ENCODE data around the gene DNM3. TPM values are rescaled to one million over a fixed set of nuclear protein-coding genes. Genes with fewer than 3 reads are reported as not detected.

The DNM3 gene
- total RNA-seq, 6 experiments from 2014 or later, result 0.25 to 0.73 (median 0.39) TPM

DNA sequence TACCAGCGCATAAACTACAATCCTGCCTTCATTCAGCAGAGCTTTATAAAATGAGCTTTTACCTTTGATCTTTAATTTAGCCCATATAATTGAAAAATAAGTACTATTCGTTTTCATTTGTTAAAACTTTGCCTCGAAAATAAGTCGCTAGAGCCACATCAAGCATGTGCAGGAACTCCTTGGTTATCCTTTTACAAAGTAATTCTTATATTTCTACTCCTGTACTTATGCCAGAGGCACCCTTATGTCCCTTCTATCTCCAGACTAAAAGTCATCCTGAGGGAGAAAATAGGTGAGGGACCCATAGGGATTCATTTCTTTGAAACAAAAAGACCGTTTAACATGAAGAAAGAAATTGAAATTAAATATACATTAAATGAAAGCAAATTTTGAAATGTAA, 301.0 kb downstream of the DNM3 start:
- H3K4me3 Mint-ChIP-seq, result peak overlapping the region; percentile 100

GRCh38 chr1:172143384-172144055, 302.2 kb downstream of the DNM3 start:
- Mint-ChIP-seq H3K4me1 (ENCODE audit: low read depth) (peaks cover 74% of the 10 kb centered on the region), H3K9me3 (no peaks in the 10 kb centered on the region), H3K4me3 (peak overlapping the region; percentile 100), H3K36me3 (ENCODE audit: low read depth) (peaks cover 42% of the 10 kb centered on the region), H3K27me3 (ENCODE audit: insufficient read depth) (peaks cover 2% of the 10 kb centered on the region; the same call in 1 of the 2 replicates), H3K27ac (peak overlapping the region; percentile 98)
- DNase-seq, result no peak
- TF ChIP-seq, protein P1, sequence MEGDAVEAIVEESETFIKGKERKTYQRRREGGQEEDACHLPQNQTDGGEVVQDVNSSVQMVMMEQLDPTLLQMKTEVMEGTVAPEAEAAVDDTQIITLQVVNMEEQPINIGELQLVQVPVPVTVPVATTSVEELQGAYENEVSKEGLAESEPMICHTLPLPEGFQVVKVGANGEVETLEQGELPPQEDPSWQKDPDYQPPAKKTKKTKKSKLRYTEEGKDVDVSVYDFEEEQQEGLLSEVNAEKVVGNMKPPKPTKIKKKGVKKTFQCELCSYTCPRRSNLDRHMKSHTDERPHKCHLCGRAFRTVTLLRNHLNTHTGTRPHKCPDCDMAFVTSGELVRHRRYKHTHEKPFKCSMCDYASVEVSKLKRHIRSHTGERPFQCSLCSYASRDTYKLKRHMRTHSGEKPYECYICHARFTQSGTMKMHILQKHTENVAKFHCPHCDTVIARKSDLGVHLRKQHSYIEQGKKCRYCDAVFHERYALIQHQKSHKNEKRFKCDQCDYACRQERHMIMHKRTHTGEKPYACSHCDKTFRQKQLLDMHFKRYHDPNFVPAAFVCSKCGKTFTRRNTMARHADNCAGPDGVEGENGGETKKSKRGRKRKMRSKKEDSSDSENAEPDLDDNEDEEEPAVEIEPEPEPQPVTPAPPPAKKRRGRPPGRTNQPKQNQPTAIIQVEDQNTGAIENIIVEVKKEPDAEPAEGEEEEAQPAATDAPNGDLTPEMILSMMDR (IDR thresholded peaks at IDR 0.05), result no peak

More for the DNA sequence above, 301.0 kb downstream of the DNM3 start:
- no peak for DNase-seq
- H3K27me3 Mint-ChIP-seq (ENCODE audit: insufficient read depth), result peaks cover 2% of the 10 kb centered on the region; the same call in 1 of the 2 replicates
- H3K27ac Mint-ChIP-seq, result peak overlapping the region; percentile 41; the same call in 1 of the 2 replicates
- peaks cover 42% of the 10 kb centered on the region for H3K36me3 Mint-ChIP-seq (ENCODE audit: low read depth)
- TF ChIP-seq, protein P1 (IDR thresholded peaks at IDR 0.05), result no peak
- peaks cover 74% of the 10 kb centered on the region for H3K4me1 Mint-ChIP-seq (ENCODE audit: low read depth)
- no peaks in the 10 kb centered on the region for H3K9me3 Mint-ChIP-seq

DNA sequence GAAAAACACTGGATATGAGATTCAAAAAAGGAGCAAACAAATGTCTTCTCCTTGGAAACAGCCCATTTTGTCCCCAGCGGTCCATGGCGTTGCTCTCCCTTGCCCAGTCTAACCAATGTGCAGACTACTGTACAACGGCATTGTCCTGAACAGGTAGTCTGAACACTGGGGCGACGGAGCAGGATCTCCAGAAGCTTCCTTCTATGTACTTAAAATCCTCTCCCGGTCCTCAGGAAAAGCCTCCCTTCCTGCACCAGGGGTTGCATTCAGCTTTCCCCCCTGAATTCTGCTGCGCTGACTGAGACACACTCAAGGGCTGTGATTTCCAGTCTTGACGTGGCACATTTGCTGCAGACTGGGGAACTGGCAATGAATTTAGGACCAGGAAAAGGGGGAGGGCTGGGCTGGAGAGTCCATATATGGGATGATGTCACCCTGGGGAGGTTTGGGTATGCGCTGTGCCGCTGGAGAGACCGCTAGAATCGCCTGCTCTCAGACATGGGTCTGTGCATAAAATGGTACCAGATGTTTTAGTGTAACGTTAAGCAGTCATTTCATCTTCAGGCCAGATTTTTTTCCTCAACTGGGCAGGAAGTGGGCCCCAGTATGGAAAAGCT, 303.3 kb downstream of the DNM3 start:
- Mint-ChIP-seq H3K4me1 (ENCODE audit: low read depth) (peaks cover 74% of the 10 kb centered on the region), H3K36me3 (ENCODE audit: low read depth) (peaks cover 39% of the 10 kb centered on the region), H3K27ac (peak overlapping the region; percentile 98), H3K4me3 (peak overlapping the region; percentile 100), H3K9me3 (no peaks in the 10 kb centered on the region), H3K27me3 (ENCODE audit: insufficient read depth) (peaks cover 2% of the 10 kb centered on the region; the same call in 1 of the 2 replicates)
- TF ChIP-seq, protein P1 (IDR thresholded peaks at IDR 0.05), result no peak
- DNase-seq, result peak; percentile 95

GRCh38 chr1:172145231-172145651, 303.9 kb downstream of the DNM3 start:
- peak overlapping the region; percentile 100 for H3K4me3 Mint-ChIP-seq

DNA sequence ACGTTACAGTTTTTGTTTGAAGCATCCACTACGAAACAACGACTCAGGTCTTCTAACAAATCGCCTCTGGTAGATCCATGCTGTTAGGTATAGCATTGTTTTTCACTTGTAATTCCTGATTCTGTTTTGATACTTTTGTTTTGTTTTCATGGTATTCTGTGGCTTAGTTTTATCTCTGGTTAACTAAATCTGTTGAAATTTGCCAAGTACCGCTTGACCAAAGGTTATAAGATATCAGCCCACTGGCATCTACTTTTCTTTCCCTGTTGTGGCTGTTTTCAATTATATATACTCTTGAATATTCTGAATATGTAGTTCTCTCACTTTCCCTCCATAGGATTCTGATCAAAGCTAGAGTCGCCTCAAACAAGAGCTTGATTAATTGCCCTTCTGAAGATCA, 304.4 kb downstream of the DNM3 start:
- Mint-ChIP-seq H3K36me3 (ENCODE audit: low read depth) (peaks cover 29% of the 10 kb centered on the region), H3K27ac (peak overlapping the region; percentile 98), H3K9me3 (no peaks in the 10 kb centered on the region), H3K27me3 (ENCODE audit: insufficient read depth) (peaks cover 2% of the 10 kb centered on the region; the same call in 1 of the 2 replicates), H3K4me3 (peak overlapping the region; percentile 100), H3K4me1 (ENCODE audit: low read depth) (peaks cover 66% of the 10 kb centered on the region)
- TF ChIP-seq, protein P1 (IDR thresholded peaks at IDR 0.05), result no peak
- no peak for DNase-seq

More at GRCh38 chr1:172145231-172145651, 303.9 kb downstream of the DNM3 start:
- H3K4me1 Mint-ChIP-seq (ENCODE audit: low read depth), result peaks cover 70% of the 10 kb centered on the region
- no peaks in the 10 kb centered on the region for H3K9me3 Mint-ChIP-seq
- H3K36me3 Mint-ChIP-seq (ENCODE audit: low read depth), result peaks cover 33% of the 10 kb centered on the region
- peaks cover 2% of the 10 kb centered on the region; the same call in 1 of the 2 replicates for H3K27me3 Mint-ChIP-seq (ENCODE audit: insufficient read depth)
- peak; percentile 75 for DNase-seq
- TF ChIP-seq, protein P1 (IDR thresholded peaks at IDR 0.05), result no peak
- peak overlapping the region; percentile 98 for H3K27ac Mint-ChIP-seq

All from HFFc6 (cell line).